Lower leg skin (tissue), 3 donors: ENCODE data around the gene UBASH3B.

Source experiments
- POLR2A ChIP-seq, 2 donors: fragments of 450-650 bp; IDR thresholded peaks; one replicate each; pipeline ENCODE4 v1.6.1; 2016 to 2017; ENCODE audit warnings: antibody characterized with exemption in 2 of 2, mild to moderate bottlenecking in 1 of 2, moderate library complexity in 1 of 2
- TF ChIP-seq, protein P1 (sequence below), 3 donors: fragments of 450-650 bp; IDR thresholded peaks; one replicate each; pipeline ENCODE4 v1.5.1; 2016; ENCODE audit warnings: antibody characterized with exemption in 3 of 3, mild to moderate bottlenecking in 3 of 3, moderate library complexity in 2 of 3

GRCh38 chr11:122852074-122852795, 196.7 kb downstream of the UBASH3B start:
- TF ChIP-seq, protein P1, sequence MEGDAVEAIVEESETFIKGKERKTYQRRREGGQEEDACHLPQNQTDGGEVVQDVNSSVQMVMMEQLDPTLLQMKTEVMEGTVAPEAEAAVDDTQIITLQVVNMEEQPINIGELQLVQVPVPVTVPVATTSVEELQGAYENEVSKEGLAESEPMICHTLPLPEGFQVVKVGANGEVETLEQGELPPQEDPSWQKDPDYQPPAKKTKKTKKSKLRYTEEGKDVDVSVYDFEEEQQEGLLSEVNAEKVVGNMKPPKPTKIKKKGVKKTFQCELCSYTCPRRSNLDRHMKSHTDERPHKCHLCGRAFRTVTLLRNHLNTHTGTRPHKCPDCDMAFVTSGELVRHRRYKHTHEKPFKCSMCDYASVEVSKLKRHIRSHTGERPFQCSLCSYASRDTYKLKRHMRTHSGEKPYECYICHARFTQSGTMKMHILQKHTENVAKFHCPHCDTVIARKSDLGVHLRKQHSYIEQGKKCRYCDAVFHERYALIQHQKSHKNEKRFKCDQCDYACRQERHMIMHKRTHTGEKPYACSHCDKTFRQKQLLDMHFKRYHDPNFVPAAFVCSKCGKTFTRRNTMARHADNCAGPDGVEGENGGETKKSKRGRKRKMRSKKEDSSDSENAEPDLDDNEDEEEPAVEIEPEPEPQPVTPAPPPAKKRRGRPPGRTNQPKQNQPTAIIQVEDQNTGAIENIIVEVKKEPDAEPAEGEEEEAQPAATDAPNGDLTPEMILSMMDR (IDR thresholded peaks at IDR 0.05) = no peak
- TF ChIP-seq POLR2A (IDR thresholded peaks at IDR 0.05) = no peak
